GM10248 (cell line): ENCODE results near the gene TMEM201.
"Not testable (repeated sequence)": the region's sequence is repeated elsewhere in the genome, so short reads cannot be mapped to it uniquely, and the experiment has no call there.

Experiments used
- CTCF ChIA-PET: fragments of 300-600 bp; sonication (Branson Sonifier 250); formaldehyde crosslinking; extraction: SDS; loops from one replicate; lab custom pipeline; 2021; ENCODE audit warnings: antibody characterized with exemption; lab: Yijun Ruan, JAX
- POLR2A ChIA-PET: fragments of 350-650 bp; sonication (Branson Sonifier 250); formaldehyde crosslinking; extraction: SDS; loops from one replicate; lab custom pipeline; 2020; ENCODE audit warnings: antibody characterized with exemption; lab: Yijun Ruan, JAX
- DNase-seq: peaks from one replicate; pipeline ENCODE4 v3.0.0; 2012; ENCODE audit errors: extremely low spot score
- TF ChIP-seq, protein P1 (sequence below): IDR thresholded peaks from 2 replicates; pipeline ENCODE4 v1.5.1; 2012; ENCODE audit warnings: mild to moderate bottlenecking, low read depth; ENCODE audit errors: extremely low read depth, missing control alignments, control extremely low read depth

Gene TMEM201

DNA sequence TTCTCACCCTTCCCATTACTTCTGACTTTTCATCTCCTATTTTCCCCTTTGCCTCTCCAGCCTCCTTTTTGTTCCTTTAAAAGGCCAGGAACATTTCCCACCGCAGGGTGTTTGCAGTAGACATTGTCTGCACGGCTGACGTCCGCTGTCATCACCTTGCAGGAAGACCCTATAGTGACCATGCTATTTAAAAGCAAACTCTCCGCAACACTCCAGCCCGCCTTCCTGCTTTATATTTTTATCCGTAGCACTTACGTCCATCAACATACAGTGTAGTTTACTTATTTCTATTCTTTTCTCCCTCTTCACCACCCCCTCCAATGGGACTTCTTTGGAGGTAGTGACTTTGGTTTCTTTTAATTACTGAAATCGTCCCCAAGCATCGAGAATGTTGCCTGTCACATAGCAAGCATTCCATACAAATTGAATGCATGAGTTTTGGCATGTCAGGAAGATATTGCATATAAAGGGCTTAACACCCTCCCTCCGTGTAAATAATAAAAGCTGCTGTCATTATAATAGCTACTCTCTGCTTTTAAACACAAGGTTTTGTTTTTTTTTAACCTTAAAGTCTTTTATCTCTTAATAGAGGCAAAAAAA lies 29.7 kb upstream of the TMEM201 start:
- no peak for DNase-seq
- ChIA-PET CTCF (interaction anchor here (1.5 kb wide), 1 partner anchor 29 kb away, joined by 4 read pairs; no protein-coding TSS in a partner anchor), POLR2A (no interaction called here)
- TF ChIP-seq, protein P1, sequence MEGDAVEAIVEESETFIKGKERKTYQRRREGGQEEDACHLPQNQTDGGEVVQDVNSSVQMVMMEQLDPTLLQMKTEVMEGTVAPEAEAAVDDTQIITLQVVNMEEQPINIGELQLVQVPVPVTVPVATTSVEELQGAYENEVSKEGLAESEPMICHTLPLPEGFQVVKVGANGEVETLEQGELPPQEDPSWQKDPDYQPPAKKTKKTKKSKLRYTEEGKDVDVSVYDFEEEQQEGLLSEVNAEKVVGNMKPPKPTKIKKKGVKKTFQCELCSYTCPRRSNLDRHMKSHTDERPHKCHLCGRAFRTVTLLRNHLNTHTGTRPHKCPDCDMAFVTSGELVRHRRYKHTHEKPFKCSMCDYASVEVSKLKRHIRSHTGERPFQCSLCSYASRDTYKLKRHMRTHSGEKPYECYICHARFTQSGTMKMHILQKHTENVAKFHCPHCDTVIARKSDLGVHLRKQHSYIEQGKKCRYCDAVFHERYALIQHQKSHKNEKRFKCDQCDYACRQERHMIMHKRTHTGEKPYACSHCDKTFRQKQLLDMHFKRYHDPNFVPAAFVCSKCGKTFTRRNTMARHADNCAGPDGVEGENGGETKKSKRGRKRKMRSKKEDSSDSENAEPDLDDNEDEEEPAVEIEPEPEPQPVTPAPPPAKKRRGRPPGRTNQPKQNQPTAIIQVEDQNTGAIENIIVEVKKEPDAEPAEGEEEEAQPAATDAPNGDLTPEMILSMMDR: no peak

DNA sequence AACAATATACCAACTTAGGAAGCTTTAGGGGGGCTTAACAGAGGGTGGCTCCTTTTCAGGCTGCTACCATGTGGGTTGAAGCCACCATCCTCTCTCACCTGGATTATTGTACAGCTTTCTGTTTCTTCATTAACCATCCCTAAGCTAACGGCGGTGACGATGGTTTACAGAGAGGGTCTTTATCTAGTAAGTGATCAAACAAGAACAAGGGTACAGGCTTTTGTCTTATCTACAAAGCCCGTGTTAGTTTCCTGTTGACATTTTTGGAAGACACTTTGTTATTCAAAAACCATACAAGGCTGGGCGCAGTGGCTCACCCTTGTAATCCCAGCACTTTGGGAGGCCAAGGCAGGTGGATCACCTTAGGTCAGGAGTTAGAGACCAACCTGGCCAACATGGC lies 29.0 kb upstream of the TMEM201 start:
- TF ChIP-seq, protein P1: no peak
- ChIA-PET CTCF (interaction anchor here (1.5 kb wide), 1 partner anchor 28 kb away, joined by 4 read pairs; no protein-coding TSS in a partner anchor), POLR2A (no interaction called here)
- no peak for DNase-seq

DNA sequence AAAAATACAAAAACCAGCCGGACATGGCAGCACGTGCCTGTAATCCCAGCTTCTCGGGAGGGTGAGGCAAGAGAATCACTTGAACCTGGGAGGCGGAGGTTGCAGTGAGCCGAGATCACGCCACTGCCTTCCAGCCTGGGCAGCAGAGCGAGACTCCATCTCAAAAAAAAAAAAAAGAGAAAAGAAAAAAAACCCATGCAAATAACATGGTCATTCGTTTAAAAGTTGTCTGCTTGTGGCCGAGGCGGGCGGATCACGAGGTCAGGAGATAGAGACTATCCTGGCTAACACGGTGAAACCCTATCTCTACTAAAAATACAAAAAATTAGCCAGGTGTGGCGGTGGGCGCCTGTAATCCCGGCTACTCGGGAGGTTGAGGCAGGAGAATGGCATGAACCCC lies 28.6 kb upstream of the TMEM201 start:
- DNase-seq, CTCF ChIA-PET, POLR2A ChIA-PET: not testable (repeated sequence)

DNA sequence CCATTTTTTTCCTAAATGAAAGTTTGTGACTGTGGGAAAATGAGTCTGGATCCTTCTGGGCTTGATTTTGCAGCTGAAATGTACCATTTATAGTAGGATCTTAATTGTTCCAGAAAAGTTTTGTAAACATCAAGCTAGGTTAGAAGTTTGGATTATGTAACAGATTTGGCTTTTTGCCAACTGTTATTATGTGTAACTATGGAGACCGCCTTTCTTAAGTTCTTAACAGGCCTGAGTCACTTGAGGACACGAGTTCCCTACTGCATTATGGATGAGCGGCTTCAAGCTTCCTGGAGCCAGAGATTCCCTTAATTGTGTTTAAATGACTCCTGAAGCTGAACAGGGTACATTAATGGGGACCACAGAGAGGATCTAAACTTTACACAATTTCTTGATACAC lies 27.3 kb upstream of the TMEM201 start:
- ChIA-PET CTCF (no interaction called here), POLR2A (interaction anchor here (0.6 kb wide), 1 partner anchor 149 kb away, joined by 6 read pairs; no protein-coding TSS in a partner anchor)
- no peak for DNase-seq
- TF ChIP-seq, protein P1: no peak

DNA sequence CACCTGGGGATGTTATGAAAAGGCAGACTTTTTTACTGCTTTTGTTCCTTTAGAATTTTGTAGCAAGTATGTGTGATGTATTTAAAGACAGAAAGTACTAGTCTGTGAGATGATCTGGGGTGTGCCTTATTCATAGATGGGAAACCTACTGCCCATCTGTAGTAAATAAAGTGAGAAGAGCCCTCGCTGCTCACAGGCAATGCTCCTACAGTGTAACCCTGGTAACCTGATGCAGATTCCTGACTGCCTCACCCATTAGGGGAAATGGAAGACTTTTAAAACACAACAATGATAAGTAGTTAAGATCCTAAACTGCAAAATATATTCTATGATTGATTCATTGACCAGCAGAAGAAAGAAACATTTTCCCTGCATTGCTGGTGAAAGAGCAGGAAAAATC lies 19.4 kb upstream of the TMEM201 start:
- DNase-seq: no peak
- TF ChIP-seq, protein P1: no peak
- ChIA-PET POLR2A (no interaction called here), CTCF (interaction anchor here (1.0 to 1.9 kb wide), 3 partner anchors 14 to 74 kb away, joined by 3 to 7 read pairs (median 4); no protein-coding TSS in a partner anchor)

DNA sequence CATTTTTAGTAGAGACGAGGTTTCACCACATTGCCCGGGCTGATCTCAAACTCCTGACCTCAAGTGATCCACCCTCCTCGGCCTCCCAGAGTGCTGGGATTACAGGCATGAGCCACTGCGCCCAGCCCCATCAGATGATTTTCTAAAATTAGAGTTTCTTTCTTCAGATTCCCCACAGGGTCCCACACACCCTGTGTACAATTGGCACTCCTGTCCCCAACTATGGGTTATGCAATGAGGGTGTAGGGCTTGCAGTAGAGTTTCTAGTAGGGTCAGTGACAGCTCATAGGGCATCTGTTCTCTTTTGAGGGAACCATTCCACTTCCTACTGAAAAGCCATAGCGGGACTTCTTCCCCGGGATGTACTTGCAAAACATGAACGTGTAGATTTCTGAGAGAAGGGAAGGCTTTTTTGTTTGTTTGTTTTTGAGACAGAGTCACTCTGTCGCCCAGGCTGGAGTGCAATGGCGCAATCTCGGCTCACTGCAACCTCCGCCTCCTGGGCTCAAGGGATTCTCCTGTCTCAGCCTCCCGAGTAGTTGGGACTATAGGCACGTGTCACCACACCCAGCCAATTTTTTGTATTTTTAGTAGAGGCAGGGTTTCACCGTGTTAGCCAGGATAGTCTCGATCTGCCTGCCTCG lies 17.7 kb upstream of the TMEM201 start:
- CTCF ChIA-PET: interaction anchor here (0.9 to 2.0 kb wide), 6 partner anchors 8 to 115 kb away, joined by 3 to 7 read pairs (median 4); no protein-coding TSS in a partner anchor
- DNase-seq, POLR2A ChIA-PET: not testable (repeated sequence)

DNA sequence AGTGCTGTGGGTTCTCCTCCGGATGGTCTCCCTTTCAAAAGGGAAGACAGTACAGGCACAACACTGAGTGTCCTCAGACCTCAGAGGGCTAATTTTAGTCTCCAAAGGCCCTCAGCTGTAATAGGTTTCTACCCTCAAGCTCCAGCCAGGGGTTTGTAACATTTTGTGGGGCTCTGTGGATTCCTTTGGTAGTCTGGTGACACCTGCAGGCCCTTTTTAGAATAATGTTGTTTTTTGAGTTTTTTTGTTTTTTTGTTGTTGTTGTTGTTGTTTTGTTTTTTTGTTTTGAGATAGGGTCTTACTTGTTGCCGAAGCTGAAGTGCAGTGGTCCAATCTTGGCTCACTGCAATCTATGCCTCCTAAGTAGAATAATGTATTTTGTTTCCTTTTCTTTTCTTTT lies 15.0 kb upstream of the TMEM201 start:
- POLR2A ChIA-PET: no interaction called here
- CTCF ChIA-PET: interaction anchor here (0.6 to 4.5 kb wide), 10 partner anchors 10 to 307 kb away, joined by 3 to 26 read pairs (median 3); no protein-coding TSS in a partner anchor
- TF ChIP-seq, protein P1: no peak
- peak; percentile 28 for DNase-seq
